ENCODE data around the gene FAM222B.
"Not testable (repeated sequence)": the region's sequence is repeated elsewhere in the genome, so short reads cannot be mapped to it uniquely, and the experiment has no call there.

The FAM222B gene

GRCh38 chr17:28745786-28746411, 96.7 kb downstream of the FAM222B start:
- DNase-seq (ENCODE audit: low read depth) = peak; percentile 39

GRCh38 chr17:28744972-28745785, 97.4 kb downstream of the FAM222B start:
- peak; percentile 63 for DNase-seq (ENCODE audit: low read depth)

- peak; percentile 48 for DNase-seq (ENCODE audit: low read depth)
These were observed 98.3 kb downstream of the FAM222B start for GRCh38 chr17:28744104-28744971.

- peak; percentile 96 for DNase-seq (ENCODE audit: low read depth)
These were observed 99.1 kb downstream of the FAM222B start, which contains the start of gene TRAF4 for GRCh38 chr17:28743243-28744103. TRAF4 (plus strand) TSS chr17:28744011; CDS start chr17:28744113, 102 bp downstream.

GRCh38 chr17:28741358-28742349, 100.9 kb downstream of the FAM222B start:
- DNase-seq (ENCODE audit: low read depth) = no peak

- DNase-seq (ENCODE audit: low read depth) = no peak
These were observed 101.9 kb downstream of the FAM222B start for GRCh38 chr17:28740406-28741357.

GRCh38 chr17:28738680-28739384, 103.8 kb downstream of the FAM222B start:
- no peak for DNase-seq (ENCODE audit: low read depth)

- DNase-seq (ENCODE audit: low read depth) = no peak
These were observed 104.6 kb downstream of the FAM222B start for GRCh38 chr17:28737770-28738679.

- DNase-seq (ENCODE audit: low read depth) = no peak
These were observed 105.3 kb downstream of the FAM222B start for GRCh38 chr17:28737316-28737715.

- not testable (repeated sequence) for DNase-seq (ENCODE audit: low read depth)
These were observed 106.4 kb downstream of the FAM222B start for GRCh38 chr17:28735913-28736769.

- peak; percentile 43 for DNase-seq (ENCODE audit: low read depth)
These were observed 107.3 kb downstream of the FAM222B start for GRCh38 chr17:28735242-28735722.

GRCh38 chr17:28734712-28735241, 107.8 kb downstream of the FAM222B start:
- no peak for DNase-seq (ENCODE audit: low read depth)

GRCh38 chr17:28733346-28733745, 109.2 kb downstream of the FAM222B start:
- no peak for DNase-seq (ENCODE audit: low read depth)

- DNase-seq (ENCODE audit: low read depth) = no peak
These were observed 112.7 kb downstream of the FAM222B start for GRCh38 chr17:28729950-28730330.

GRCh38 chr17:28728364-28729200, 114.0 kb downstream of the FAM222B start, which contains the start of gene NEK8:
NEK8 (plus strand) TSS chr17:28728788; CDS start chr17:28728814, 26 bp downstream.
- DNase-seq (ENCODE audit: low read depth) = peak; percentile 94

Data from EH (cell line).